Lower leg skin (tissue), 3 donors: ENCODE data around the gene C1QTNF1.

Experiments used
- POLR2A ChIP-seq, 2 donors: fragments of 450-650 bp; IDR thresholded peaks; one replicate each; pipeline ENCODE4 v1.6.1; 2016 to 2017; ENCODE audit warnings: antibody characterized with exemption in 2 of 2, mild to moderate bottlenecking in 1 of 2, moderate library complexity in 1 of 2
- TF ChIP-seq, protein P1 (sequence below), 3 donors: fragments of 450-650 bp; IDR thresholded peaks; one replicate each; pipeline ENCODE4 v1.5.1; 2016; ENCODE audit warnings: antibody characterized with exemption in 3 of 3, mild to moderate bottlenecking in 3 of 3, moderate library complexity in 2 of 3

DNA sequence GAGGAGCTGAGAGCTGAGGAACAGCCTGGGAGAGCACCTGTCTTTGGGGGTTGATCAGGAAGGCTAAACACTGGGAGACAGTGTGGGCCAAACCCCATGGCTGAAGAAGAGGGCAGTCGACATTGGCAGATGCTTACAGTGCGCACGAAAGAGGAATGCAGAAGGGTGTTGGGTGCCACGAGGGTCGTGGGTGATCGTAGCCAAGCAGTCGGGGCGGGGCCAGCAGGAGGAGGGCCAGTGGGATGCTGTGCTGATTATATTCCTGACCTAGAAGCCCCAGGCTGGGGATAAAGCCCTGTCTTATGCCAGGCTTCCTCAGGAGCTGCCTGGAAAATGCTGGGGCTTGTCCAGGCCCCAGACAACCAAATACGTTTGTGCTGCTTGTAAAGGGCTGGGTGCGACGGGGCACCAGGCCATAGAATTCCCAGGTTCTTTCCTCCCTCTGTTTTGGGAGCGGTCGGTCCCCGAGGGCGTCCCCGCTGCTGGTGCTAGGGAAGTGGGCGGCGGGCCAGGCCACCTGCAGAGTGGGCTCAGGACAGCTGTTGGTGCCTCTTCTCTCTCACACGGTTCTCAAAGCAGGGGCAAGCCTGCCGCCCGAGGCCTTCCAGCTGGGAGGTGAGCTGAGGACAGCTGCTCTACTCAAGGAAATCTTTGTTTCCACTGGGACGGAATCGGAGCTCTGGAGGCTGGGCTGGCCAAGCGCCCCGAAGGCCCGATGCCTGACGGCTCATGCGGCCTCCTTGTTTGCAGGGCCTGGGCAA is 10.0 kb downstream of the C1QTNF1 start:
- TF ChIP-seq, protein P1, sequence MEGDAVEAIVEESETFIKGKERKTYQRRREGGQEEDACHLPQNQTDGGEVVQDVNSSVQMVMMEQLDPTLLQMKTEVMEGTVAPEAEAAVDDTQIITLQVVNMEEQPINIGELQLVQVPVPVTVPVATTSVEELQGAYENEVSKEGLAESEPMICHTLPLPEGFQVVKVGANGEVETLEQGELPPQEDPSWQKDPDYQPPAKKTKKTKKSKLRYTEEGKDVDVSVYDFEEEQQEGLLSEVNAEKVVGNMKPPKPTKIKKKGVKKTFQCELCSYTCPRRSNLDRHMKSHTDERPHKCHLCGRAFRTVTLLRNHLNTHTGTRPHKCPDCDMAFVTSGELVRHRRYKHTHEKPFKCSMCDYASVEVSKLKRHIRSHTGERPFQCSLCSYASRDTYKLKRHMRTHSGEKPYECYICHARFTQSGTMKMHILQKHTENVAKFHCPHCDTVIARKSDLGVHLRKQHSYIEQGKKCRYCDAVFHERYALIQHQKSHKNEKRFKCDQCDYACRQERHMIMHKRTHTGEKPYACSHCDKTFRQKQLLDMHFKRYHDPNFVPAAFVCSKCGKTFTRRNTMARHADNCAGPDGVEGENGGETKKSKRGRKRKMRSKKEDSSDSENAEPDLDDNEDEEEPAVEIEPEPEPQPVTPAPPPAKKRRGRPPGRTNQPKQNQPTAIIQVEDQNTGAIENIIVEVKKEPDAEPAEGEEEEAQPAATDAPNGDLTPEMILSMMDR (IDR thresholded peaks at IDR 0.05), result no peak
- no peak for TF ChIP-seq POLR2A (IDR thresholded peaks at IDR 0.05)
